HG02852 (cell line): ENCODE data around the gene NPHS1.
"Not testable (repeated sequence)": the region's sequence is repeated elsewhere in the genome, so short reads cannot be mapped to it uniquely, and the experiment has no call there.

Experiments
- ATAC-seq: cut with Tn5 transposase; IDR thresholded peaks from one replicate; pipeline ENCODE4 v1.9.1; 2021; ENCODE audit warnings: mild to moderate bottlenecking, moderate library complexity; ENCODE audit not compliant: unreplicated experiment

NPHS1 gene

GRCh38 chr19:35852029-35852780 lies at the start of gene NPHS1:
TSS of gene NPHS1 (minus strand) at chr19:35852504. CDS start at chr19:35851837, 667 bp downstream.
- ATAC-seq, result no peak

- ATAC-seq, result no peak
Observed at GRCh38 chr19:35901055-35901644, 48.8 kb upstream of the NPHS1 start.

GRCh38 chr19:35899547-35900214 lies 47.4 kb upstream of the NPHS1 start:
- peak; percentile 49 for ATAC-seq

GRCh38 chr19:35898499-35898809 lies 46.1 kb upstream of the NPHS1 start:
- ATAC-seq, result no peak

DNA sequence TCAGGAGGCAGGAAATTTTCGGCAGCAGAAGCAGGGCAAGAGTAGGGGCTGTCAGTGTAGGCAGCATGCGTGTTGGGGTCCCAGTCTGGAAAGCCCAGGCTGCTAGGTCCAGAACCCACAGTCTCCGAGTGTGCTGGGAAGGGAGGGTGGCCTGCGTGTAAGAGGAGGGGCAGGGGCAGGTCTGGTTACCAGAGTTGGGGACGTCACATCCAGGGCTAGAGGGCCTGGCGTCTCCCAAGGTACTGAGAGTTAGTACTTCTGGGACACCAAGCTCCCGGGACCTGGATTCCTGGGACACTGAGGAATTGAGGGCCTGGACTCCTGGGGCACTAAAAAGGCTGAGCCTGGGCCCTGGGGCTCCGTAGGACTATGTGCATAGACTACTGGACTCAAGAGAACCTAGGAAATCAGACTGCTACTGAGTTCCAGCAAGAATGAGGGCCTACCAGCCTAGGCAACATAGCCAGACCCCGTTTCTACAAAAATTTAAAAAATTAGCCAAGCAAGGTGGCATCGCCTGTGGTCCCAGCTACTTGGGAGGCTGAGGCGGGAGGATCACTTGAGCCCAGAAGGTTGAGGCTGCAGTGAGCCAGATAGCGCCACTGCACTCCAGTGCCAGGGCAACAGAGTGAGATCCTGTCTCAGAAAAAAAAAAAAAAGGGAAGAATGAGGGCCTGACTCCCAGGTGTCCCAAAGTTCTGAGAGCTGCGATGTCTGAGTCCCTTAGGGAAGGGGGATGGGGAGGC lies 45.6 kb upstream of the NPHS1 start:
- ATAC-seq, result no peak

GRCh38 chr19:35896643-35897040 lies 44.3 kb upstream of the NPHS1 start:
- ATAC-seq, result no peak

DNA sequence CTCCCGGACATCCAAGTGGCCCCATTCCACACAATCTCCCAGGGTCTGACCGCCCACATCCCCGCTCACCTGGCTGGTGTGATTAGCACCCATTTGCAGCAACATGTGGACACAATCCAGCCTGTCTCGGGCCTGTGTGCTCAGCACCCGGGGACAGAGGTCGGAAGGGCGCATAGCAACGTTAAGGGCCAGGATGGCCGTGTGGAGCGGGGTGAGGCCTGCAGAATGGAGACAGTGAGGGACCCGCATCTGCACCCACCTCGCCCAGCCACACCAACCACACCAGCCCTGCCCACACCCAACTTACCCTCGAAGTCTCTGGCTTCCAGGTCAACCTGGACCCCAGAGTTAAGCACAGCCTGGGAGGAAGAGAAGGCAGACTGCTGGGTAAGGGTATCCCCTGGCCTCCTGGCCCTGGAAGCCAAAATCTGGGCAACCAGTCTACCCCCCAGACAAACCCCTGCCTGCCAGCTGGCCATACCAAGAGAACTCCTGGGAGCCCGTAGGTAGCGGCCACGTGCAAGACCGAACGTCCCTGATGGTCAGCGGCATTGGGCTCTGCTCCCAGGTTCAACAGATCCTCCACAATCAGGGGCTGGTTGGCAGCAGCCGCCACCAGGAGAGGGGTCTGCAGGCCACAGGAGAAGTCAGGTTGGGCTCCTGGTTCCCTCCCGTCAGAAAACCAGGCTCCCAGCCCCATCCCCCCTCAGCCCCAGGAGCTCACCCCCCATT lies 43.8 kb upstream of the NPHS1 start:
- no peak for ATAC-seq

GRCh38 chr19:35894342-35894741 lies 42.0 kb upstream of the NPHS1 start:
- ATAC-seq, result no peak

GRCh38 chr19:35891819-35892218 lies 39.5 kb upstream of the NPHS1 start:
- not testable (repeated sequence) for ATAC-seq

DNA sequence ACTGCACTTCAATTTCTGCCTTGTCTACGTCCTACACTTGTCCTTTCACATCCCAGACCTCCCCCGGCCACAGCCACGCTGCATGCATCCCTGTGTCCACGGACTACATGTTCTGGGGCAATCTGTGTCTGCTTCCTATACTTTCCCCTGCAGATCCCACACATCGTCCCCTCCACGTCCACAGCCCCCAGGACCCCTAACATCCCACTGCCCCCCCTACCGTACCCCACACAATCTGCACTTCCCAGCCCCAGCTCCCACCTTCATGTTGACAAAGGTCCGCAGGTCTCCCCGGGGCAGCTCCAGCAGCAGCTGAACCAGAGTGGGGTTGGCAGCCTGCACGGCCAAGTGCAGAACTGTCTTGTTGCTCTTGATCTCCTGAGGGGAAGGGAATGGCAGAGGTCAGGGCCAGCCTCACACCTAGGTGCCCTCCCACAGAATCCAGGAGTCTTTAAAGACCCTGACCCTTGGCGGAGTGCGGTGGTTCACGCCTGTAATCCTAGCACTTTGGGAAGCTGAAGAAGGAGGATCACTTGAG lies 37.9 kb upstream of the NPHS1 start:
- ATAC-seq, result no peak

GRCh38 chr19:35889370-35890112 lies 37.2 kb upstream of the NPHS1 start:
- ATAC-seq, result no peak

GRCh38 chr19:35888398-35888797 lies 36.1 kb upstream of the NPHS1 start:
- ATAC-seq, result no peak

DNA sequence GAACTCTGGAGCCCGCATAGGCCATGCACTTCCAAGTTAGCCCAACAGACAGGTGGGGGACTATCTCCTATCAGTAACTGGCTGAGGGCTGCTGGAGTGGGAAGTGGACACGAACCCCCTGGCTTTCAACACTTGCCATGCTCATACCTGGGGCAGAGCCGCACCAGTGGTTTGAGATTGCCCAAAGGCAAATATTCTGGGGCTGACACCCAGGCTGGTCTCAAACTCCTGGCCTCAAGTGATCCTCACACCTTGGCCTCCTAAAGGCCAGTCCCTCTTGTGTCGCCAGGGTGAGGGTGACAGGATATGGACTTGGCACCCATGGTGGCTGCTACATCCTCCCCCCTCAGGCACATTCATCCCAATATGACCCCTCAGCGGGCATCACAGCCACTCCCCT lies 34.9 kb upstream of the NPHS1 start:
- no peak for ATAC-seq

DNA sequence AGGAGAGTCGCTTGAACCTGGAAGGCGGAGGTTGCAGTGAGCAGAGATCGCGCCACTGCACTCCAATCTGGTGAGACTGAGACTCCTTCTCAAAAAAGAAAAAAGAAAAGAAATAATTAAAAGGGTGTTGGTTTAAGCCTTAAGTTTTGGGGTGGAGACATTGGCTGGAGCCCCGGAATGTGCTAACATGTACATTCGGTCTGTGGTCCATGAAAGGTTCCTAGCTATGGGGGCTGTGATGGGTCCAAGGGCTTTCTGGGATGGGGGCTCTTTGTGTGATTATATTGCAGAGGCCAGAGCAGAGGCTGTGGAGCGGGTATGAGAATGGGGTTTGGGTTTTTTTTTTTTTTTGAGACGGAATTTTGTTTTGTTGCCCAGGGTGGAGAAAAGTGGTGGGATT lies 33.6 kb upstream of the NPHS1 start:
- no peak for ATAC-seq

- no peak for ATAC-seq
Observed at GRCh38 chr19:35885225-35885738, 33.0 kb upstream of the NPHS1 start.

GRCh38 chr19:35883882-35884281 lies 31.6 kb upstream of the NPHS1 start:
- no peak for ATAC-seq

- ATAC-seq, result no peak
Observed at GRCh38 chr19:35882114-35882832, 30.0 kb upstream of the NPHS1 start.

- ATAC-seq, result no peak
Observed at GRCh38 chr19:35879770-35880317, 27.5 kb upstream of the NPHS1 start.

- no peak for ATAC-seq
Observed at GRCh38 chr19:35879068-35879467, 26.8 kb upstream of the NPHS1 start.
